LHCN-M2 (cell line): ENCODE measurements around the gene MPC1. TPM values are rescaled to one million over a fixed set of nuclear protein-coding genes. Genes with fewer than 3 reads are reported as not detected.
A peak's percentile ranks its signal among the peaks of the same experiment; 100 is the strongest.
"Not testable (repeated sequence)": the region's sequence is repeated elsewhere in the genome, so short reads cannot be mapped to it uniquely, and the experiment has no call there.

Source experiments
- DNase-seq: peaks from one replicate; pipeline ENCODE4 v3.0.0-alpha.2; 2012; ENCODE audit warnings: low read depth
- total RNA-seq: library from RNA; depleted of rRNA; stranded (reverse); fragments of >200 nt; gene quantifications from 2 replicates; pipeline ENCODE4 v1.2.3, GENCODE V29; 2014

The MPC1 gene
- total RNA-seq, 1 experiment from 2014 or later = 22.7 TPM

- no peak for DNase-seq
These were observed 35.8 kb downstream of the MPC1 start for GRCh38 chr6:166346965-166347364.

- DNase-seq = no peak
These were observed 36.3 kb downstream of the MPC1 start for GRCh38 chr6:166346449-166346848.

- DNase-seq = not testable (repeated sequence)
These were observed 37.1 kb downstream of the MPC1 start for GRCh38 chr6:166345672-166346071.

- not testable (repeated sequence) for DNase-seq
These were observed 37.8 kb downstream of the MPC1 start for GRCh38 chr6:166344921-166345320.

GRCh38 chr6:166344240-166344639 is 38.5 kb downstream of the MPC1 start:
- DNase-seq = no peak

- DNase-seq = no peak
These were observed 39.6 kb downstream of the MPC1 start for GRCh38 chr6:166343150-166343487.

- DNase-seq = peak; percentile 66
These were observed 40.2 kb downstream of the MPC1 start, which contains the start of gene SFT2D1 for GRCh38 chr6:166342349-166343149. Gene SFT2D1 (minus strand): TSS chr6:166342545. CDS start chr6:166342481, 64 bp downstream.

- DNase-seq = no peak
These were observed 40.8 kb downstream of the MPC1 start for GRCh38 chr6:166341977-166342348.

GRCh38 chr6:166341464-166341863 is 41.3 kb downstream of the MPC1 start:
- DNase-seq = no peak

- DNase-seq = no peak
These were observed 43.9 kb downstream of the MPC1 start for GRCh38 chr6:166338854-166339253.

GRCh38 chr6:166336847-166337246 is 45.9 kb downstream of the MPC1 start:
- DNase-seq = no peak

GRCh38 chr6:166335378-166336302 is 47.1 kb downstream of the MPC1 start:
- DNase-seq = no peak

- no peak for DNase-seq
These were observed 47.9 kb downstream of the MPC1 start for GRCh38 chr6:166334878-166335277.

GRCh38 chr6:166333172-166333995 is 49.4 kb downstream of the MPC1 start:
- no peak for DNase-seq

- no peak for DNase-seq
These were observed 51.0 kb downstream of the MPC1 start for GRCh38 chr6:166331503-166332415.

GRCh38 chr6:166330612-166331011 is 52.1 kb downstream of the MPC1 start:
- DNase-seq = peak; percentile 36

GRCh38 chr6:166325383-166326042 is 57.2 kb downstream of the MPC1 start:
- DNase-seq = no peak

GRCh38 chr6:166323395-166323794 is 59.3 kb downstream of the MPC1 start:
- no peak for DNase-seq

GRCh38 chr6:166318649-166319600 is 63.8 kb downstream of the MPC1 start:
- DNase-seq = peak; percentile 48
